Stomach (tissue), 4 donors: Measurements from ENCODE around the gene TP73.

ENCODE experiments used
- POLR2A ChIP-seq, 4 donors: fragments of 450-650 bp; IDR thresholded peaks; one replicate each; pipeline ENCODE4 v1.6.1; 2016; ENCODE audit warnings: antibody characterized with exemption in 4 of 4, control low read depth in 2 of 4, mild to moderate bottlenecking in 1 of 4, moderate library complexity in 1 of 4
- POLR2AphosphoS5 ChIP-seq, 3 donors: sonication (generic); formaldehyde crosslinking; IDR thresholded peaks; one replicate each; pipeline ENCODE4 v1.6.1; 2016; ENCODE audit warnings: antibody characterized with exemption in 3 of 3
- TF ChIP-seq, protein P1 (sequence below), 7 experiments: fragments of 450-650 bp in 4 of 7; fragments of 200-600 bp in 3 of 7; sonication (generic) in 3 of 7; IDR thresholded peaks; one replicate each; pipeline ENCODE4 v1.5.1; 2016 to 2019; ENCODE audit warnings: antibody characterized with exemption in 7 of 7, control low read depth in 2 of 7, mild to moderate bottlenecking in 1 of 7

DNA sequence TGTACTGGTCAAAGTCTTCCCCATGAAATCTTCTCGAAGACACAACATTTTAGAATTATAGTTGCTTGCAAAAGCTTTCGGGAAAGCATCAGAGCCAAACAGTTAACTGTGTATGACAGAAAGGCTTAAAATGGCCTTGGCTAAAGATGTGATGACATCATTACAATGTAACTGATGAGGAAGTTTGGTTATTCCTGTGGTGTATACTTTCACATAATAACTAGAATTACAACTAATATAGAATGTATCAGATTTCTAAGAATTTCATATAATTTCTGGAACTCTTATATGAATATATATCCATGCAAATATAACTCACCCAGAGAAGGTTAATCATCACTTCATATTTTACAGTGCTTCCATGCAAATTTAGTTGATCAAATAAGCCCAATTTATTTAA lies 8.4 kb downstream of the TP73 start:
- TF ChIP-seq, protein P1, sequence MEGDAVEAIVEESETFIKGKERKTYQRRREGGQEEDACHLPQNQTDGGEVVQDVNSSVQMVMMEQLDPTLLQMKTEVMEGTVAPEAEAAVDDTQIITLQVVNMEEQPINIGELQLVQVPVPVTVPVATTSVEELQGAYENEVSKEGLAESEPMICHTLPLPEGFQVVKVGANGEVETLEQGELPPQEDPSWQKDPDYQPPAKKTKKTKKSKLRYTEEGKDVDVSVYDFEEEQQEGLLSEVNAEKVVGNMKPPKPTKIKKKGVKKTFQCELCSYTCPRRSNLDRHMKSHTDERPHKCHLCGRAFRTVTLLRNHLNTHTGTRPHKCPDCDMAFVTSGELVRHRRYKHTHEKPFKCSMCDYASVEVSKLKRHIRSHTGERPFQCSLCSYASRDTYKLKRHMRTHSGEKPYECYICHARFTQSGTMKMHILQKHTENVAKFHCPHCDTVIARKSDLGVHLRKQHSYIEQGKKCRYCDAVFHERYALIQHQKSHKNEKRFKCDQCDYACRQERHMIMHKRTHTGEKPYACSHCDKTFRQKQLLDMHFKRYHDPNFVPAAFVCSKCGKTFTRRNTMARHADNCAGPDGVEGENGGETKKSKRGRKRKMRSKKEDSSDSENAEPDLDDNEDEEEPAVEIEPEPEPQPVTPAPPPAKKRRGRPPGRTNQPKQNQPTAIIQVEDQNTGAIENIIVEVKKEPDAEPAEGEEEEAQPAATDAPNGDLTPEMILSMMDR (IDR thresholded peaks at IDR 0.05): no peak
- TF ChIP-seq POLR2A (IDR thresholded peaks at IDR 0.05): no peak
- TF ChIP-seq POLR2AphosphoS5 (IDR thresholded peaks at IDR 0.05): no peak
